ENCODE data around the gene BMPR1A. TPM values are rescaled to one million over a fixed set of nuclear protein-coding genes. Genes with fewer than 3 reads are reported as not detected.

BMPR1A gene
- total and polyA plus RNA-seq, 2 experiments from 2014 or later, result 16.5 to 41.7 TPM

DNA sequence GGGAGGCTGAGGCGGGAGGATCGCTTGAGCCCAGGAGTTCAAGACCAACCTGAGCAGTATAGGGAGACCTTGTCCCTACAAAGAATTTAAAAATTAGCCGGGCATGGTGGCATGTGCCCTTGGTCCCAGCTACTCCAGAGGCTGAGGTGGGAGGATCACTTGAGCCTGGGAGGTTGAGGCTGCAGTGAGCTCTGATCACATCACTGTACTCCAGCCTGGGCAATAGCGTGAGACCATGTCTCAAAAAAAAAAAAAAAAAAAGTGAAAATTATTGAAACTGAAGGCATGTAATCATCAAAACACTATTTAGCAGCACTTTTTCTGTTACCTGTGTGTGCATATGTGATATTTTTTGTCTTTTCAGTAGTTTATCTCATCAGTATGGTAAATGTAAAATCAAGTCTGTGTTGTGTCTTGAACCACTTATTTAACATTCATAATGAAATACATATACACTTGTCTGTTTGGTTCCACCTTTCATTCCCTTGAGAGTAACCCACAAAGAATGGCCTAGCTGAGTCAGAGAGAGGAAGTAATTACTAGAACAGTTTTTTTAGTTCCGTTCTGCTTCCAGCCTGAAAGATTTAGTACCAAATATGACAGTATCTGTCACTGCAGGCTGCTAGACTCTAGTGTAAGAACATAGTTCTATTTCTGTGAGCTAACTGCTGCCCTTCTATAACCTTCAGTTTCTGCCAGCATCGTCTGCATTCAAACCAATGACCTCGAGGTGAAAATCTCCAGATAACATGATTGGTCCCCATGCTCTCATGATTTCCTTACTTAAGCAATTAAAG, 132.4 kb downstream of the BMPR1A start:
- no peak overlapping the region for H3K9ac ChIP-seq
- peak overlapping the region; percentile 19; the same call in 1 of the 2 replicates for H3K4me3 ChIP-seq
- H3K36me3 ChIP-seq (ENCODE audit: low read depth), result peaks cover 11% of the 10 kb centered on the region; the same call in 1 of the 2 replicates
- peak overlapping the region; percentile 33 for H3K4me2 ChIP-seq (ENCODE audit: unreplicated experiment)
- TF ChIP-seq EZH2 (IDR thresholded peaks at IDR 0.05; ENCODE audit: insufficient read depth, poor library complexity, severe bottlenecking) (no peak), EZH2phosphoT487 (IDR thresholded peaks at IDR 0.05; ENCODE audit: insufficient read depth, low read depth) (no peak)
- peak; percentile 78 for DNase-seq
- H3K9me3 ChIP-seq (ENCODE audit: low read depth), result no peaks in the 10 kb centered on the region
- WGBS, 2 experiments (ENCODE audit: low coverage in 1 of 2, low lambda C conversion rate in 2 of 2, missing lambda C conversion rate in 2 of 2), result 52 to 54% methylated on average over 7 of the region's 7 CpGs
- peaks cover 46% of the 10 kb centered on the region for H3K79me2 ChIP-seq (ENCODE audit: insufficient read depth)
- no peak overlapping the region for H2AFZ ChIP-seq
- H3K4me1 ChIP-seq (ENCODE audit: insufficient read depth), result peaks cover 10% of the 10 kb centered on the region
- H3F3A ChIP-seq (ENCODE audit: insufficient read depth), result peaks cover 16% of the 10 kb centered on the region
- H3K27ac ChIP-seq, result peak overlapping the region; percentile 17
- no peaks in the 10 kb centered on the region for H3K27me3 ChIP-seq (replicated peaks; ENCODE audit: insufficient read depth)
- in situ Hi-C loops (cut with MboI), result no loop called here
- H4K20me1 ChIP-seq (ENCODE audit: insufficient read depth), result no peaks in the 10 kb centered on the region
- H3K9me2 ChIP-seq (ENCODE audit: insufficient read depth), result no peaks in the 10 kb centered on the region

GRCh38 chr10:86889997-86890396, 133.6 kb downstream of the BMPR1A start:
- in situ Hi-C loops (cut with MboI), result no loop called here
- no peak overlapping the region for H3K27ac ChIP-seq
- no peak for DNase-seq

GRCh38 chr10:86898511-86898910, 142.1 kb downstream of the BMPR1A start:
- Histone ChIP-seq H3K9me2 (ENCODE audit: insufficient read depth) (no peaks in the 10 kb centered on the region), H3K9ac (no peak overlapping the region), H3K79me2 (ENCODE audit: insufficient read depth) (no peaks in the 10 kb centered on the region), H3K27me3 (replicated peaks; ENCODE audit: insufficient read depth) (no peaks in the 10 kb centered on the region), H3K4me3 (no peak overlapping the region), H3K4me2 (ENCODE audit: unreplicated experiment) (no peak overlapping the region), H3K4me1 (ENCODE audit: insufficient read depth) (peaks cover 6% of the 10 kb centered on the region; the same call in 1 of the 2 replicates), H2AFZ (no peak overlapping the region), H4K20me1 (ENCODE audit: insufficient read depth) (no peaks in the 10 kb centered on the region), H3K27ac (no peak overlapping the region), H3K9me3 (ENCODE audit: low read depth) (no peaks in the 10 kb centered on the region), H3F3A (ENCODE audit: insufficient read depth) (peaks cover 15% of the 10 kb centered on the region), H3K36me3 (ENCODE audit: low read depth) (peaks cover 7% of the 10 kb centered on the region; the same call in 1 of the 2 replicates)
- WGBS, 2 experiments (ENCODE audit: low coverage in 1 of 2, low lambda C conversion rate in 2 of 2, missing lambda C conversion rate in 2 of 2), result 44 to 45% methylated on average over 4 of the region's 4 CpGs
- in situ Hi-C loops (cut with MboI), result no loop called here
- DNase-seq, result no peak
- TF ChIP-seq EZH2phosphoT487 (IDR thresholded peaks at IDR 0.05; ENCODE audit: insufficient read depth, low read depth), result no peak
- TF ChIP-seq EZH2 (IDR thresholded peaks at IDR 0.05; ENCODE audit: insufficient read depth, poor library complexity, severe bottlenecking), result no peak

More at GRCh38 chr10:86889997-86890396, 133.6 kb downstream of the BMPR1A start:
- Histone ChIP-seq H4K20me1 (ENCODE audit: insufficient read depth) (no peaks in the 10 kb centered on the region), H3K9ac (no peak overlapping the region), H3K4me1 (ENCODE audit: insufficient read depth) (peaks cover 10% of the 10 kb centered on the region), H3F3A (ENCODE audit: insufficient read depth) (peaks cover 16% of the 10 kb centered on the region), H3K9me2 (ENCODE audit: insufficient read depth) (no peaks in the 10 kb centered on the region), H3K79me2 (ENCODE audit: insufficient read depth) (peaks cover 37% of the 10 kb centered on the region), H3K4me3 (no peak overlapping the region), H2AFZ (no peak overlapping the region), H3K27me3 (replicated peaks; ENCODE audit: insufficient read depth) (no peaks in the 10 kb centered on the region), H3K9me3 (ENCODE audit: low read depth) (no peaks in the 10 kb centered on the region), H3K4me2 (ENCODE audit: unreplicated experiment) (no peak overlapping the region), H3K36me3 (ENCODE audit: low read depth) (peaks cover 11% of the 10 kb centered on the region; the same call in 1 of the 2 replicates)
- 46 to 51% methylated on average over 3 of the region's 3 CpGs for WGBS, 2 experiments (ENCODE audit: low coverage in 1 of 2, low lambda C conversion rate in 2 of 2, missing lambda C conversion rate in 2 of 2)
- TF ChIP-seq EZH2 (IDR thresholded peaks at IDR 0.05; ENCODE audit: insufficient read depth, poor library complexity, severe bottlenecking) (no peak), EZH2phosphoT487 (IDR thresholded peaks at IDR 0.05; ENCODE audit: insufficient read depth, low read depth) (no peak)

DNA sequence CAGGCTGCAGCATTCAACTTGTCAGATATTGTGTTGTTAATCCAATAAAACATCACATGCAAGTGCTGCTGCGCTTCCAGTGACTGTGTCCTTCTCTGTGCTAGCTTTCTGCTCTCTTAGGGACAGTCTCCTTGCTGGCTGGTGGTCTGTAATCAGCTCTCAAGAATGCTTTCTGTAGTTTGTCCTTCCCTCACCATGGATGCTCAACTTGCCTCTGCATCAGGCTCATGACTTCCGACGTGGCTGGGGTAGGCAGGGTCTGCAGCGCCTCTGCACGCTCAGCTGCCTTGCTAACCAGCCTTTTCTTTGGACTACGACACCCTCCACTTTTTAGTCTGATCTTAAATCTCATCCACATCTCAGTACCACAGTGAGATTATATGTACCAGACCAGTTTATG, 142.7 kb downstream of the BMPR1A start:
- no peak overlapping the region for H2AFZ ChIP-seq
- H3K9me2 ChIP-seq (ENCODE audit: insufficient read depth), result no peaks in the 10 kb centered on the region
- no peak for TF ChIP-seq EZH2 (IDR thresholded peaks at IDR 0.05; ENCODE audit: insufficient read depth, poor library complexity, severe bottlenecking)
- H3K79me2 ChIP-seq (ENCODE audit: insufficient read depth), result no peaks in the 10 kb centered on the region
- H3K9ac ChIP-seq, result no peak overlapping the region
- no peak overlapping the region for H3K27ac ChIP-seq
- H3K4me1 ChIP-seq (ENCODE audit: insufficient read depth), result peaks cover 6% of the 10 kb centered on the region; the same call in 1 of the 2 replicates
- H3K9me3 ChIP-seq (ENCODE audit: low read depth), result no peaks in the 10 kb centered on the region
- 74 to 77% methylated on average over 6 of the region's 6 CpGs for WGBS, 2 experiments (ENCODE audit: low coverage in 1 of 2, low lambda C conversion rate in 2 of 2, missing lambda C conversion rate in 2 of 2)
- no peak overlapping the region for H3K4me2 ChIP-seq (ENCODE audit: unreplicated experiment)
- H3F3A ChIP-seq (ENCODE audit: insufficient read depth), result peaks cover 15% of the 10 kb centered on the region
- no peaks in the 10 kb centered on the region for H4K20me1 ChIP-seq (ENCODE audit: insufficient read depth)
- H3K4me3 ChIP-seq, result no peak overlapping the region
- no peaks in the 10 kb centered on the region for H3K27me3 ChIP-seq (replicated peaks; ENCODE audit: insufficient read depth)
- in situ Hi-C loops (cut with MboI), result no loop called here
- no peak for DNase-seq
- peaks cover 8% of the 10 kb centered on the region for H3K36me3 ChIP-seq (ENCODE audit: low read depth)

Data from GM23248 (cell line).